Tibial nerve (tissue), 4 donors: ENCODE results near the gene RUFY3. TPM values are rescaled to one million over a fixed set of nuclear protein-coding genes. Genes with fewer than 3 reads are reported as not detected.

Source experiments
- DNase-seq, 2 donors: peaks; one replicate each; pipeline ENCODE4 v3.0.0-alpha.2; 2019; ENCODE audit warnings: low spot score in 2 of 2
- H3K27ac ChIP-seq, 4 donors: fragments of 200-600 bp; sonication (generic) in 3 of 4; one replicate each; pipeline ENCODE4 v1.5.1; 2017 to 2019; ENCODE audit warnings: mild to moderate bottlenecking in 1 of 4
- H3K27me3 ChIP-seq, 2 donors: fragments of 200-600 bp; sonication (generic) in 1 of 2; one replicate each; pipeline versions ENCODE4 v1.5.1 to v1.6.0; 2017 to 2019
- H3K36me3 ChIP-seq, 3 donors: fragments of 200-600 bp; sonication (generic); one replicate each; pipeline ENCODE4 v1.5.1; 2018 to 2019
- H3K4me1 ChIP-seq, 4 donors: fragments of 200-600 bp; sonication (generic) in 3 of 4; one replicate each; pipeline ENCODE4 v1.5.1; 2017 to 2019
- H3K4me3 ChIP-seq, 4 donors: fragments of 200-600 bp; sonication (generic) in 3 of 4; one replicate each; pipeline ENCODE4 v1.5.1; 2017 to 2019; ENCODE audit warnings: mild to moderate bottlenecking in 1 of 4, moderate library complexity in 1 of 4
- H3K9me3 ChIP-seq, 4 donors: fragments of 200-600 bp; sonication (generic) in 3 of 4; one replicate each; pipeline ENCODE4 v1.5.1; 2017 to 2019
- EP300 ChIP-seq, 2 donors: sonication (generic); formaldehyde crosslinking; IDR thresholded peaks; one replicate each; pipeline ENCODE4 v1.6.1; 2017; ENCODE audit warnings: antibody characterized with exemption in 2 of 2, mild to moderate bottlenecking in 1 of 2
- POLR2A ChIP-seq, 2 donors: fragments of 450-650 bp; IDR thresholded peaks; one replicate each; pipeline ENCODE4 v1.6.1; 2017; ENCODE audit warnings: antibody characterized with exemption in 2 of 2, mild to moderate bottlenecking in 2 of 2, moderate library complexity in 2 of 2
- WGBS, 2 donors: methylation state at CpG; one replicate each; pipeline ENCODE4 v1.1.5; 2018; 5-methylcytosine and 5-hydroxymethylcytosine counted together
- total RNA-seq, 4 donors: library from RNA; depleted of rRNA; stranded (reverse); fragments of >200 nt; gene quantifications; one replicate each; pipeline ENCODE4 v1.1.0, GENCODE V29; 2016
- TF ChIP-seq, protein P1 (sequence below), 5 experiments: fragments of 200-600 bp in 3 of 5; fragments of 450-650 bp in 2 of 5; sonication (generic) in 3 of 5; IDR thresholded peaks; one replicate each; pipeline ENCODE4 v1.5.1; 2016 to 2019; ENCODE audit warnings: antibody characterized with exemption in 5 of 5, mild to moderate bottlenecking in 3 of 5, moderate library complexity in 2 of 5

RUFY3 gene
- total RNA-seq, 4 donors from 2014 or later, result 84.5 to 124 (median 88.8) TPM

DNA sequence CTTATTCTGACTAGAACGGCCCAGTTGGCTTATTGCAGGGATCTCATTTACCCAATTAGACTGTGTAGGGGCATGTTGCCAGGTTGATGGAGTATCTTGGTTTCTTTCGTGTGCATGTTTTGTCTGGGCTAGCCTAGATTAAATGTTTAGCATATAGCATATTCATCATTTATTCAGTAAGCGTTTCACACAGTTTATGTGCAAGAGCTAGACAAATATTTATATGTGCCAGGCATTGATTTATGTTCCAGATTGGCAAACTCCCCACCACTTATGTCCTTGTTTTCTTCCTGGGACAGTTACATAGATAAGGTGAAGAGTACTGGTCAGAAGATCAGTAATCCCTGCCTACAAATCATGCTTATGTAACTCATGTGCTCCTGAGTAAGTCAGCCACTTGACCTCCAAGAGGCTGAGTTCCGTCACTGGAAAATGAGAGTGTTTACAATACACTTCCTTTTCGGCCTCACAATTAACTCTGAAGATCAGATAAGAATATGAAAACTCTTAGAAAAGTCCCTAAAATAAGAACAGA lies 57.2 kb downstream of the RUFY3 start:
- no peak overlapping the region for H3K4me3 ChIP-seq
- H3K27ac ChIP-seq, result no peak overlapping the region
- no peak for DNase-seq
- 69 to 71% methylated on average over 5 of the region's 5 CpGs for WGBS, 2 donors
- no peaks in the 10 kb centered on the region for H3K9me3 ChIP-seq
- H3K4me1 ChIP-seq, result no peaks in the 10 kb centered on the region
- peaks cover 0 to 83% (median 3%) of the 10 kb centered on the region in 3 donors for H3K36me3 ChIP-seq
- TF ChIP-seq EP300 (IDR thresholded peaks at IDR 0.05) (no peak), POLR2A (IDR thresholded peaks at IDR 0.05) (no peak)
- TF ChIP-seq, protein P1, sequence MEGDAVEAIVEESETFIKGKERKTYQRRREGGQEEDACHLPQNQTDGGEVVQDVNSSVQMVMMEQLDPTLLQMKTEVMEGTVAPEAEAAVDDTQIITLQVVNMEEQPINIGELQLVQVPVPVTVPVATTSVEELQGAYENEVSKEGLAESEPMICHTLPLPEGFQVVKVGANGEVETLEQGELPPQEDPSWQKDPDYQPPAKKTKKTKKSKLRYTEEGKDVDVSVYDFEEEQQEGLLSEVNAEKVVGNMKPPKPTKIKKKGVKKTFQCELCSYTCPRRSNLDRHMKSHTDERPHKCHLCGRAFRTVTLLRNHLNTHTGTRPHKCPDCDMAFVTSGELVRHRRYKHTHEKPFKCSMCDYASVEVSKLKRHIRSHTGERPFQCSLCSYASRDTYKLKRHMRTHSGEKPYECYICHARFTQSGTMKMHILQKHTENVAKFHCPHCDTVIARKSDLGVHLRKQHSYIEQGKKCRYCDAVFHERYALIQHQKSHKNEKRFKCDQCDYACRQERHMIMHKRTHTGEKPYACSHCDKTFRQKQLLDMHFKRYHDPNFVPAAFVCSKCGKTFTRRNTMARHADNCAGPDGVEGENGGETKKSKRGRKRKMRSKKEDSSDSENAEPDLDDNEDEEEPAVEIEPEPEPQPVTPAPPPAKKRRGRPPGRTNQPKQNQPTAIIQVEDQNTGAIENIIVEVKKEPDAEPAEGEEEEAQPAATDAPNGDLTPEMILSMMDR (IDR thresholded peaks at IDR 0.05), result no peak
- H3K27me3 ChIP-seq, result no peaks in the 10 kb centered on the region

DNA sequence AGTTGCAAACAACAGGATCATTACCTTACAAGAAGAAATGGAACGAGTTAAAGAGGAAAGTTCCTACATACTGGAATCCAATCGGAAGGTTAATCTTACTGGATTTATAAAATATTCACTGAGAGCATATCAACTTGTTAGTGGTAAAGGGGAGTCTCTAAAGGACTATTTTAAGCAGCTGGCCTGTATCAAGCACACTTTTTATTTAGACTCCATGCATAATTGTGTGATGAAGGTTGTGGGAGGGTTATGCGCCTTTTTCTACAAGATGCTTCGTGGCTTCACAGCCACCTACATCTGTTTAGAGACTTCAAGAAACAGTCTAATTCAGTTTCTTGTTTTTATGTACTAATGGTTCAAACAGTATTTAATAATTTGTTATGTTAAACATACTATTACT lies 61.3 kb downstream of the RUFY3 start:
- Histone ChIP-seq H3K9me3 (no peaks in the 10 kb centered on the region), H3K36me3 (peaks cover 0 to 96% (median 0%) of the 10 kb centered on the region in 3 donors), H3K27me3 (no peaks in the 10 kb centered on the region), H3K27ac (no peak overlapping the region), H3K4me3 (no peak overlapping the region), H3K4me1 (no peaks in the 10 kb centered on the region)
- no peak for DNase-seq
- TF ChIP-seq EP300 (IDR thresholded peaks at IDR 0.05), result no peak
- TF ChIP-seq, protein P1 (IDR thresholded peaks at IDR 0.05), result no peak
- TF ChIP-seq POLR2A (IDR thresholded peaks at IDR 0.05), result no peak
- WGBS, 2 donors, result 89 to 91% methylated on average over 4 of the region's 4 CpGs

DNA sequence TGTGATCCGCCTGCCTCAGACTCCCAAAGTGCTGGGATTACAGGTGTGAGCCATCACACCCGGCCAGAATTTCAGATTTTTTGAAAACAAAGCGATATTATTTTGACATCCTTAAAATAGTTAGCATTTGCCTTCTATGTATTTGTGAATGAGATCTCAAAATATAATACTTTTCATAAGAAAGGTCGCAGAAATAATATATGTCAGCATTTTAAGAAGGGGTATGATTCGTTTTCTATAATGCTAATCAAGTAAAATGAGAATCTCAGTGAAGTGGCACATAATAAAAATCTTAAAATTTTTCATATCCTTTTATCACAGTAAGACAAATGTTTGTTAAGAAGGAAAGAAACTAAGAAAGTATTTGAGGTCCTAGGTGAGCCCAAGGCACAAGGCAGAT lies 65.7 kb downstream of the RUFY3 start:
- H3K9me3 ChIP-seq, result no peaks in the 10 kb centered on the region
- H3K27ac ChIP-seq, result no peak overlapping the region
- no peak for DNase-seq
- H3K36me3 ChIP-seq, result peaks cover 0 to 90% (median 0%) of the 10 kb centered on the region in 3 donors
- TF ChIP-seq, protein P1 (IDR thresholded peaks at IDR 0.05), result no peak
- no peak for TF ChIP-seq EP300 (IDR thresholded peaks at IDR 0.05)
- TF ChIP-seq POLR2A (IDR thresholded peaks at IDR 0.05), result no peak
- 95 to 96% methylated on average over 5 of the region's 5 CpGs for WGBS, 2 donors
- H3K4me3 ChIP-seq, result no peak overlapping the region
- no peaks in the 10 kb centered on the region for H3K27me3 ChIP-seq
- no peaks in the 10 kb centered on the region for H3K4me1 ChIP-seq

DNA sequence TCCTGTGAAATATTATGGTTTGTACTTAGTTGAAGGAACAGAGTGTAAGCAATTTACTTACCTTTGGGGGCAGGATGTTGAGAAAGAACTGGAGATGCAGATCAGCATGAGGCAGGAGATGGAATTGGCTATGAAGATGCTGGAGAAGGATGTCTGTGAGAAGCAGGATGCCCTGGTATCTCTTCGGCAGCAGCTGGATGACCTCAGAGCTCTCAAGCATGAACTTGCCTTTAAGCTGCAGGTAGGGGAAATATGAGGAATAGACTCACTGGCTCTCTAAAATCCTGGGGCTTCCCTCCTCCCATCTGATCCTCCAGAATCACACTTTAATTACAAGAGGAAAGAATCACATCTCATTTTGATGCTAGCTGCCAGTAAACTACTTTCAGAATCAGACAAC lies 67.0 kb downstream of the RUFY3 start:
- H3K9me3 ChIP-seq, result no peaks in the 10 kb centered on the region
- peaks cover 0 to 88% (median 0%) of the 10 kb centered on the region in 3 donors for H3K36me3 ChIP-seq
- DNase-seq, result no peak
- TF ChIP-seq EP300 (IDR thresholded peaks at IDR 0.05) (no peak), POLR2A (IDR thresholded peaks at IDR 0.05) (no peak)
- TF ChIP-seq, protein P1 (IDR thresholded peaks at IDR 0.05), result no peak
- H3K27ac ChIP-seq, result no peak overlapping the region
- no peaks in the 10 kb centered on the region for H3K4me1 ChIP-seq
- no peaks in the 10 kb centered on the region for H3K27me3 ChIP-seq
- 84 to 92% methylated on average over 1 of the region's 1 CpG for WGBS, 2 donors
- H3K4me3 ChIP-seq, result no peak overlapping the region

DNA sequence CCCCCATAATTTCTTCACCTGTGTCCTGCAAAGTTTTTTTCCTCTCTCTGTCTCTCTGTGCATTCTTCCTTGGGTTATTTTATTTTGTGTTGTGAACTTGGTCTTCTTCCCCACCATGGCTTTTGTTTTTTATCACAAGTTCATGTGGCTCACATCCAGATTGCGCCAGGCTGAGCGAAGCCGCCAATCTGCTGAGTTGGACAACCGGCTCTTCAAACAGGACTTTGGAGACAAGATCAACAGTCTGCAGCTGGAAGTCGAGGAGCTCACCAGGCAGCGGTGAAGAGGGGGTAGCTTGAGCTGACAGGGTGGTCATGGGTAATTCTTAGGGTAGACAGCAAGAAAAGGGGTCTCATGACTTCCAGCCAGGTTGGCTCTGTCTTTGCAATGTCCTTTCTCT lies 71.9 kb downstream of the RUFY3 start:
- H3K27me3 ChIP-seq, result no peaks in the 10 kb centered on the region
- H3K9me3 ChIP-seq, result no peaks in the 10 kb centered on the region
- H3K27ac ChIP-seq, result no peak overlapping the region
- no peak overlapping the region for H3K4me3 ChIP-seq
- TF ChIP-seq, protein P1 (IDR thresholded peaks at IDR 0.05), result no peak
- TF ChIP-seq EP300 (IDR thresholded peaks at IDR 0.05), result no peak
- DNase-seq, result no peak
- WGBS, 2 donors, result 96 to 97% methylated on average over 6 of the region's 6 CpGs
- no peaks in the 10 kb centered on the region for H3K4me1 ChIP-seq
- H3K36me3 ChIP-seq, result peaks cover 0 to 89% (median 0%) of the 10 kb centered on the region in 3 donors
